Lung (tissue), 12 donors: Measurements from ENCODE around the gene COX4I1. TPM values are rescaled to one million over a fixed set of nuclear protein-coding genes. Genes with fewer than 3 reads are reported as not detected.
"Not testable (repeated sequence)": the region's sequence is repeated elsewhere in the genome, so short reads cannot be mapped to it uniquely, and the experiment has no call there.

Experiments used
- ATAC-seq: fragments of 200-7000 bp; cut with Tn5 transposase; one replicate; pipeline ENCODE4 v1.9.1; 2020; ENCODE audit warnings: moderate number of reproducible peaks; ENCODE audit not compliant: insufficient read depth, low FRiP score
- DNase-seq, 3 donors: peaks; one replicate each; pipeline ENCODE4 v3.0.0-alpha.2; 2013 to 2017
- H3K27ac ChIP-seq, 2 donors: one replicate each; pipeline ENCODE4 v1.5.1; 2013; ENCODE audit warnings: mild to moderate bottlenecking in 2 of 2, moderate library complexity in 2 of 2, control low read depth in 1 of 2, inconsistent platforms in 1 of 2, low read depth in 1 of 2, low read length in 1 of 2
- H3K27me3 ChIP-seq, 3 donors: one replicate each; pipeline ENCODE4 v1.5.1; 2013; ENCODE audit warnings: low read length in 2 of 3; ENCODE audit not compliant: control insufficient read depth in 3 of 3, insufficient read depth in 3 of 3
- H3K36me3 ChIP-seq, 4 donors: one replicate each; pipeline ENCODE4 v1.5.1; 2013; ENCODE audit warnings: low read length in 4 of 4, mild to moderate bottlenecking in 1 of 4, moderate library complexity in 1 of 4; ENCODE audit not compliant: control insufficient read depth in 4 of 4, insufficient read depth in 4 of 4
- H3K4me1 ChIP-seq, 5 donors: one replicate each; pipeline ENCODE4 v1.5.1; 2013; ENCODE audit warnings: low read length in 5 of 5, mild to moderate bottlenecking in 2 of 5, moderate library complexity in 1 of 5; ENCODE audit not compliant: control insufficient read depth in 5 of 5, insufficient read depth in 5 of 5
- H3K4me3 ChIP-seq: one replicate; pipeline ENCODE4 v1.5.1; 2013; ENCODE audit warnings: mild to moderate bottlenecking, control low read depth, moderate library complexity
- H3K9ac ChIP-seq, 2 donors: one replicate each; pipeline ENCODE4 v1.5.1; 2013; ENCODE audit warnings: low read length in 2 of 2, control low read depth in 1 of 2; ENCODE audit not compliant: insufficient read depth in 1 of 2
- H3K9me3 ChIP-seq, 4 donors: one replicate each; pipeline ENCODE4 v1.5.1; 2013; ENCODE audit warnings: low read length in 3 of 4, mild to moderate bottlenecking in 1 of 4, moderate library complexity in 1 of 4; ENCODE audit not compliant: control insufficient read depth in 4 of 4, insufficient read depth in 3 of 4
- CTCF ChIP-seq: IDR thresholded peaks from 2 replicates; pipeline ENCODE4 v1.5.1; 2012; ENCODE audit warnings: mild to moderate bottlenecking; ENCODE audit errors: control extremely low read depth, extremely low read depth
- WGBS, 2 donors: extraction: QIAGEN DNeasy Blood & Tissue Kit; methylation state at CpG; one replicate each; pipeline ENCODE4 v1.1.7; 2013; 5-methylcytosine and 5-hydroxymethylcytosine counted together
- polyA plus RNA-seq, 2 donors: library from polyadenylated mRNA; stranded (reverse); fragments of 200-250 nt; gene quantifications; one replicate each; pipeline ENCODE4 v1.2.1, GENCODE V29; 2013
- total RNA-seq, 2 donors: library from RNA; depleted of rRNA in 1 of 2; stranded (reverse); fragments of >200 nt in 1 of 2; gene quantifications; one replicate each; pipeline ENCODE4 v1.2.1, GENCODE V29; 2014 to 2021
- donor health status: control.
- donor health status: control.
- donor health status: Bipolar disorder and iron deficiency.
- donor health status: healthy.
- donor health status: DM: yes; HTN: yes; CAD: no.

The COX4I1 gene
- total and polyA plus RNA-seq, 4 donors, result 243 to 1,291 (median 532) TPM

- 55 to 69% methylated on average over 24 of the region's 24 CpGs for WGBS, 2 donors
- peak in 2 of 3 donors; percentile 22 to 43 for DNase-seq
- no peak for ATAC-seq
Observed at GRCh38 chr16:85836706-85837582, 37.4 kb downstream of the COX4I1 start.

GRCh38 chr16:85837654-85838053, 38.2 kb downstream of the COX4I1 start:
- H3K4me3 ChIP-seq, H3K9ac ChIP-seq, DNase-seq, H3K27me3 ChIP-seq, H3K4me1 ChIP-seq, H3K27ac ChIP-seq, H3K36me3 ChIP-seq, ATAC-seq, H3K9me3 ChIP-seq: not testable (repeated sequence)
- WGBS, 2 donors, result 87 to 93% methylated on average over 4 of the region's 4 CpGs

More at GRCh38 chr16:85836706-85837582, 37.4 kb downstream of the COX4I1 start:
- Histone ChIP-seq H3K9me3 (peaks cover 0 to 4% (median 0%) of the 10 kb centered on the region in 4 donors), H3K27me3 (peaks cover 0 to 6% (median 0%) of the 10 kb centered on the region in 3 donors), H3K36me3 (no peaks in the 10 kb centered on the region), H3K27ac (no peak overlapping the region), H3K4me3 (no peak overlapping the region), H3K9ac (no peak overlapping the region), H3K4me1 (peaks cover 0 to 7% (median 0%) of the 10 kb centered on the region in 5 donors)
- no peak for TF ChIP-seq CTCF

GRCh38 chr16:85838381-85838780, 38.9 kb downstream of the COX4I1 start:
- ATAC-seq, result no peak
- WGBS, 2 donors, result 56 to 75% methylated on average over 11 of the region's 11 CpGs

More at GRCh38 chr16:85838381-85838780, 38.9 kb downstream of the COX4I1 start:
- Histone ChIP-seq H3K4me3 (no peak overlapping the region), H3K4me1 (peaks cover 0 to 3% (median 0%) of the 10 kb centered on the region in 5 donors), H3K27me3 (peaks cover 0 to 6% (median 0%) of the 10 kb centered on the region in 3 donors), H3K9ac (no peak overlapping the region), H3K9me3 (peaks cover 0 to 4% (median 0%) of the 10 kb centered on the region in 4 donors), H3K27ac (no peak overlapping the region), H3K36me3 (no peaks in the 10 kb centered on the region)
- TF ChIP-seq CTCF, result no peak
- no peak for DNase-seq
